ENCODE measurements around the gene GPANK1.

GPANK1 gene

DNA sequence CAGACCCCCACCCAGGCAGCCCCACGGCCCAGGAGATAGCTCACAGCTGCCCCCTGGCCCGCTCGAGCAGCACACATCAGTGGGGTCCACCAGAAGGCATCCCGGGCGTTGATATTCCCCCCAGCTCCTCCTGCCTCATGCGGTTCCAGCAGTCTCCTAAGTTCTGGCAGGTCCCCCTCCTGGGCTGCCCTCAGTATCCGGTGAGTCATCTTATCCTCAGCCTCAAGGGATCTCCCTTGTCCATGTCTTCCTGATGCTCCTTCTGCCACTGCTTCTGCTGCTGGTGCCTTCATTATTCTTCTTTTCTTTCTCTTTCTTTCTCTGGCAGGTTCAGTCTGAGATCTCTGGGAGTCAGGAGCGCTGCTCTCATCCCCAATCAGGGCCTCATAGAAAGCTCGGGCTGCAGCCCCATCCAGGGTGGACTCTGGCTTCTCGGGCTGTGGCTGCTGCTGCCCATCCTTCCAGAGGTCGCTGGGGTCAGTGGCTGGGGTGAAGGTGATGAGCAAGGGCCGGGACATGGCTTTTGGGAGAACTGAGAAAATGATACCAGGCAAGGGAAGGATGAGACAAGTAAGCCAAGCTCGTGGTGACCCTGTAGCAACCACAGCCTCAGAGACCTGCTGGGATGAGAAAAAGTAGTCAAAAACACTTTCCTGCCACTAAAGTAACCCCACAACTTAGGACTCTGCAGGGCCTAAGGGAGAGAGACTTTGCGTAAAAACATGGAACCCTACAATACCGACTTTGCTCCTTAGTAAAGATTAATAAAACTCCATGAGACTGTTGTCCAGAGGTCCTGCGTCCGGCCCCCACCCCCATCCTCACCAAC lies 622 bp downstream of the GPANK1 start:
- no peak for FAIRE-seq
- DNase-seq (ENCODE audit: insufficient read length, low spot score) = no peak

DNA sequence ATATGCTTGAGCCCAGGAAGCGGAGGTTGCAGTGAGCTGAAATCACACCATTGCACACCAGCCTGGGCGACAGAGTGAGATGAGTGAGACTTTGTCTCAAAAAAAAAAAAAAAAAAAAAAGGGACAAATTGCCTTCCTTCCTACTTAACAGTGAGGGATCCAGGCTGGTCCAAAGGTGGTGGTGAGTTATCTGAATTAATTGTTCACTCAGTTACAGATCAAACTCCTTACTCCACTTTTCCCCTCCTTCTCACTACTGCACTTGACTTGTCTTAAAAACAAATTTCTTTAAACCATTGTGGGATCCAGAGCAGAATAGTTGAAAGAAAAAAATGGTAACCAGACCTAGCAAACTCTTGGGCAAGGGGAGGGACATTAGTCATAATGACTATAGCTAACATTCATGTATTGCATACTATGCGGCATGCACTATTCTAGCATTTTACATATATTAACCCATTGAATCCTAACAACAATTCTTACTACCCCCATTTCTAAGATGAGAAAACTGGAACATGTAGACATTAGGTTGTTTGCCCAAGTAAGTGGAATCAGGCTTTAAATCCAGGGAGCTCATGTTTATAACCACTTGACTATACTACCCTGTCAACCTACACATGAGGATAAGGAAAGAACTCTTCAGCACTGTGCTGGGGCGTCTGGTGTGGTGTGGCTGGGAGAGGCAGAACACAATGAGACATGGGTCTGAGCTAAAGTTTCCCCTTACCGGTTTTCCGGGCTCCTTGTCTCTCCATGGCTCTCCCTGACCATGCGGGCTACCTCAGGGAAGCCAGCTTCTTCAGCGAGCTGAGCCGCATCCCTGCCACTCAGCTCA lies 1.5 kb downstream of the GPANK1 start:
- no peak for FAIRE-seq
- no peak for DNase-seq (ENCODE audit: insufficient read length, low spot score)

DNA sequence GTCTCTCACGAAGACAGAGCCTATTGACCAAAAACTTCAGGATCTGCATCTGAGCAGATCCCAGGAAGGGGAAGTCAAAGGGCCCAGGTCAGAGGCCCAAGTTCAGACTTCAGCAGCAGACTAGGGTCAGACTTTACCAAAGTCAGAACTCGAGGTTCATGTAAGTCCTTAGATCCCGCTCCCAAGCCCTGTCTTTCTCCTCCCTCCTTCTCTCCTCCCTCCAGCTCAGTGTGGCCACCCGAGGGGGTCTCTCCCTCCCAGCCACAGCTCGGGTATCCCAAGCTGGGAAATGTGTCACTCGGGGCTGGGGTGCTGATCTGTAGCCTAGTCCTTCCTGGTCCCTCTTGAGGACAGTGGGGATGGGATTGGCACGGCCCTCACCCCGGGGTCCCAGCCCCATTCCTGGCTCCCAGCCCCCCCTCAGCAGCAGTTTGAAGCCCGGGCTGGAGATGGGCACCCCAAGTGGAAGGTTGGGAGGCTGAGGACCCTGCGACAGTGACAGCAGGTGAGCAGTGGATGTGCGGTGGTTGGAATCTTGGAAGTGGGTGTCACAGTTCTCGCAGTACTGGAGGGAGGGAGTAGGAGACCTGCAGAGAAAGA lies 2.6 kb downstream of the GPANK1 start:
- FAIRE-seq = no peak
- no peak for DNase-seq (ENCODE audit: insufficient read length, low spot score)

DNA sequence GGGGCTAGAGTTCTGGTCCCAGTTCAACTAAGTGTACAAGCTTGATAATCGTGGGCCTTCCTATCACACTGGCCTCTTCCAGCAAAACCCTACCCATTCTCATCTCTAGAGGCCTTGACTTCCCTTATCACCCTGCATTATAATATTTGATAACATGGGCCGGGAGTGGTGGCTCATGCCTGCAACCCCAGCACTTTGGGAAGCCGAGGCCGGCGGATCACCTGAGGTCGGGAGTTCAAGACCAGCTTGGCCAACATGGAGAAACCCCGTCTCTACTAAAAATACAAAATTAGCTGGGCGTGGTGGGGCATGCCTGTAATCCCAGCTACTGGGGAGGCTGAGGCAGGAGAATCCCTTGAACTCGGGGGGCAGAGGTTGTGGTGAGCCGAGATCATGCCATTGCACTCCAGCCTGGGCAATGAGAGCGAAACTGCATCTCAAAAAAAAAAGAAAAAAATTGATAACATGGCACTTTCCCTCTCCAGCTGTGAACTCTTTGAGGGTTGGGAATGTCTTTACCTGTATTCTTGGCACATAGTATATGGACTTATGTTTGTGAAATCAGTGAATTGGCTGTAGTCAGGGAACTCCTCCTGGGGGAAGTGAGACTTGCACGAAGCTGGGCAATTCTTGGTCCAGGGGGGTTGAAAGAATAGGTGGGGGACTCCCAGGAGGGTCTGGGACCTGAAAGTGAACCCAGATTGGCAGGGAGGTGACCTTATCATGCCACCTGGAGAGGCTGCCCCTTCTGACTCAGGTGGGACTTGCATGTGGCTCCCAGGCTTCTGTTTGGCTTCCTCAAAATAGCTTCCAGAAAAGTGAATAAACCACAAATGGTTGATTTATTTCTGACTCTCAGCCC lies 3.3 kb downstream of the GPANK1 start:
- FAIRE-seq (no peak), DNase-seq (ENCODE audit: insufficient read length, low spot score) (peak; percentile 40)

DNA sequence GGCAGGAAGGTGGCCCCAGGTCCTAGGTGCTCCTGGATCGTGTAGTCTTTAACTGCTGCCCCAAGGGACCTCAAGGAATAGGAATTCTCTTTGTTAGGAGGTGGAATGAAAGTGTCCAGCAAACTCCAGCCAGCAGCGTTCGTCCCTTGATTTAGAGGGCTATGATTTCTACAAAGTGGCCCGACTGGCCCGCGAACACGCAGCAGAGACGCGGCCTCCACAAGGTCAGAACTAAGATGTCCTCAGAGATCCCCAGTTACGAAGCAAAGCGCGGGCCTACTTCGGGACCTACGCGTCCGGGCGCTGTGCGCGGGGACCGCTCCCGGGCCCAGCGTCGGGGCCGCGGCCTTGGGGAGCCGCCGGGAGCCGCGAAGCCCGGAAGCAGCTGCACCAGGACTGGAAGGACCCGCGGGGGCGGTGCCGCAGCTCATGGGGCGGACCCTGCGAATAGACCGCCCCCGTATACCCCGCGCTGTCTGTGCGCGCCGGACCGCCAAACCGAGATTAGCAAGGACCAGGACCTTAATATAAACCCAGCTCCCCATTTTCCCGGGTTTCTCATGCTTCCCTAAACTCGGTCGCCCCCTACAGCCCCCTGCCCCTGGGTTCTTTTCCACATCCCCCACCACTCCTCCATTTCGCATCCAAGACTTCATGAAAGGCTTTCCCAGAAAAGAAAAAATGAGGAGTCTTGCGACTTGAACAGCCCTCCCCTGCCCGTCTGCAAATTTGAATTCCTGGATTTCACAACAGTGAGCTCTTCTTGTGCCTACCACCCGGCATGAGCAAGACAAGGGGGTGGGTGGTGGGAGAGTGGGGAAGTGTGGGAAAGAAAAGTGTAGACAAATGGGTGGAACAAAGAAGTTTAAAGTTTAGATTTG lies 4.2 kb downstream of the GPANK1 start, which contains the start of gene C6orf47:
Gene C6orf47, minus strand, starts transcription at position 398 of the 881 bp plus-strand sequence. CDS start 831 bp downstream, outside the sequence.
- FAIRE-seq = peak; percentile 63
- DNase-seq (ENCODE audit: insufficient read length, low spot score) = peak; percentile 55

- peak; percentile 63 for FAIRE-seq
- no peak for DNase-seq (ENCODE audit: insufficient read length, low spot score)
Measured at GRCh38 chr6:31659649-31660380, 5.0 kb downstream of the GPANK1 start.

GRCh38 chr6:31658983-31659648 lies 5.7 kb downstream of the GPANK1 start:
- FAIRE-seq = no peak
- DNase-seq (ENCODE audit: insufficient read length, low spot score) = no peak

GRCh38 chr6:31658158-31658688 lies 6.6 kb downstream of the GPANK1 start:
- DNase-seq (ENCODE audit: insufficient read length, low spot score) (no peak), FAIRE-seq (no peak)

GRCh38 chr6:31657406-31658157 lies 7.2 kb downstream of the GPANK1 start:
- FAIRE-seq (no peak), DNase-seq (ENCODE audit: insufficient read length, low spot score) (no peak)

DNA sequence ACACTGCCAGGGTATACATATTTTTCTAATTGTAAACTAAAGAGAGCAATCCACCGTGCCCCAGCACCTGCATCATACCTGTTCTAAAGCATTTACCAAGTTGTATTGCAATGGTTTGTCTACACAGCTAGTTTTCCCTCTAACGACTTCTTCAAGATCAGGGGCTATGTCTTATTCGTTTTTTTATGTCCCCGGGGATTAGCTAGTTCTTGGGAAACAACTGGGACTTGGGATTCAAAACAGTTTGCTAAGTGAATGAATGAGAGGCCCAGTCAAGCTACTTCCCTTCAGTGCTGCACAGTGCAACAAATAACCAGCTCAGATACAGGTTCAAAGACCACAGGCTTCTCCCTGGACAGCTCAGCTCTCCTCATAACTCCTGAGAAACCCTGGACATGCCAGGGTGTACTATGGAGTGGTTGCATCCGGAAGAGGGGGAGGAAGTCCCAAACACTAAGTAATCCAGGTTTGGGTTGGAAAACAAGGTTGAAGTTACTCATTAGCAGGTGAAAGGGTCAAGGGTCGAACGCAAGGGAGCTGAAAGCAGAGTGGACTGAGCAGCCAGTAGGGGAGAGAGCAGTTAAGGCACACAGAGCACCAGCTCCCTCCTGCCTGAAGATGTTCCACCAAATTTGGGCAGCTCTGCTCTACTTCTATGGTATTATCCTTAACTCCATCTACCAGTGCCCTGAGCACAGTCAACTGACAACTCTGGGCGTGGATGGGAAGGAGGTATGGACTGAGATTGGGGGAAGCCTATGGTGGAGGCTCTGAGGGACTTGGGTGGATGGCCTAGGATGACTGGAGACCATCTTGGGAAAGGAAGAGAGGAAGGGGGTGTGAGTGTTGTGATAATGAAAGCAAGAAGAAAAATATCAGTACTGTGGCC lies 9.2 kb downstream of the GPANK1 start, which contains the start of gene APOM:
Gene APOM, plus strand, starts transcription at position 546 of the 889 bp plus-strand sequence. Its CDS starts 73 bp downstream, at position 619.
- no peak for DNase-seq (ENCODE audit: insufficient read length, low spot score)
- no peak for FAIRE-seq

DNA sequence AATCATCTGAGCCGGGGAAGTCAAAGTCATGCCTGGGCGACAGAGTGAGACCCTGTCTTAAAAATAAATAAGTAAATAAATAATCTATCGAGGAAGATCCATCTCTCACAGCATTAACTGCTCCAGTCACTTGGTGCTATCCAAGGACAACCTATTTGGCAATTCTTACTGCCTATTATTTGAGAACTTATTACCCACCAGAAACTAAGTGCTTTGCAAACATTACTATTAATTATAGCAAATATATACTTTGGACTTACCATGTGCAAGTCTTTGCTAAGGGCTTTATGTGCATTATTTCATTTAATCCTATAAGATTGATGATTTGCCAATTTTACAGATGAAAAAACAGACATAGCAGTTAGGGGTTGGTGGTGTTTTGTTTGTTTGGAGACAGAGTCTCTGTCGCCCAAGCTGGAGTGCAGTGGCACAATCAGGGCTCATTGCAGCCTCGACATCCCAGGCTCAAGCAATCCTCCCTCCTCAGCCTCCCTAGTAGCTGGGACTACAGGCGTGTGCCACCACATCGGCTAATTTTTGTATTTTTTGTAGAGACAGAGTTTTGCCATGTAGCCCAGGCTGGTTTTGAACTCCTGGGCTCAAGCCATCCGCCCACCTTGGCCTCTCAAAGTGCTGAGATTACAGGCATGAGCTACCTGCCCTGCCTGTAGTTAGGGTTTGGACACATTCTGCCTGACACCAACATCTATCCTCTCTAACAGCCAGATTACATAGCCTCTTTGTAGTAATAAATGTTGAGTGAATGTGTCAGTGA lies 10.0 kb downstream of the GPANK1 start:
- FAIRE-seq = no peak

GRCh38 chr6:31652925-31653724 lies 11.7 kb downstream of the GPANK1 start:
- FAIRE-seq (peak; percentile 97), DNase-seq (ENCODE audit: insufficient read length, low spot score) (peak; percentile 90)

More for the DNA sequence above, 10.0 kb downstream of the GPANK1 start:
- no peak for DNase-seq (ENCODE audit: insufficient read length, low spot score)

- peak; percentile 50 for DNase-seq (ENCODE audit: insufficient read length, low spot score)
Measured at GRCh38 chr6:31651602-31652191, 13.1 kb downstream of the GPANK1 start.

GRCh38 chr6:31645325-31645724 lies 19.5 kb downstream of the GPANK1 start:
- FAIRE-seq (no peak), DNase-seq (ENCODE audit: insufficient read length, low spot score) (no peak)

More at GRCh38 chr6:31651602-31652191, 13.1 kb downstream of the GPANK1 start:
- peak; percentile 93 for FAIRE-seq

Measured in GM19239 (cell line).